ENCODE results near the gene PALLD.

DNA sequence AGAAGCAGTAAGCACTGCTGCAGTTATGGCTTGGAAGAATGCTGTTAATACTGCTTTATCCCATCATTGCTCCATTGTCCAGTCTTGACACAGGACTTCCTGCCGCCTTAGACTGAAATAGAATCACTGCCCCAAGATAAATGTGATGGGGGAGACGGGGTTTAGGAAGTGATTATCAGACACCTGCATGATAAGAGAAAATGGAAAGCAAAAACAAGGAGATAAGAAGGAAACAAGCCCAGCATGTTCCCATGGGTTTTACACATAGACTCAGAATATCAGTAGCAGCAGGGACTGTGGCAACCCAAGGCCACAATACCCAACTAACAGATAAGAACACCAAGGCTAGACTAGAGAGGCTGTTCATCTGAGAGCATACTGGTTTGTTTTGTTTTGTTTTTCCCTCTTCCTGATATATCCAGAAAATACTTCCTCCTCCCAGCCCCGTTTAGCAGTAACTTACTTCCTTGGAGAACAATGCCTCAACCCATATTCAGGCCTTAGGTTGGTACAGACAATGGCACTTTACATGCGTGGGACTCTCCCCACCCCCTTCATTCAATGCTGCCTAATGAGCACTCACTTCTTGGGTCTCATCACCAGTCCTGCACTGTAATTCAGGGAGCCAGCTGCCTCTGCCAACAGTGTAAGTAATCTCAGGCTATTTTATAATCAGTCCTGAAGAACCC is 280.6 kb downstream of the PALLD start:
- TF ChIP-seq MTA3 (CRISPR knock-in tag; IDR thresholded peaks at IDR 0.05) (no peak), SRF (IDR thresholded peaks at IDR 0.05; ENCODE audit: low read depth, low read length) (no peak), ZFP41 (CRISPR knock-in tag; IDR thresholded peaks at IDR 0.05; ENCODE audit: borderline replicate concordance) (no peak), FOXM1 (CRISPR knock-in tag; IDR thresholded peaks at IDR 0.05) (no peak), HOXA9 (CRISPR knock-in tag; IDR thresholded peaks at IDR 0.05; ENCODE audit: borderline replicate concordance) (no peak), SKI (IDR thresholded peaks at IDR 0.05; ENCODE audit: partially characterized antibody) (no peak), ZFP36 (IDR thresholded peaks at IDR 0.05; ENCODE audit: borderline replicate concordance, low read depth, low read length, partially characterized antibody) (no peak), CEBPB (IDR thresholded peaks at IDR 0.05; ENCODE audit: borderline replicate concordance, low read depth, low read length) (no peak), TBL1XR1 (IDR thresholded peaks at IDR 0.05; ENCODE audit: borderline replicate concordance, low read length, partially characterized antibody) (no peak), ZNF619 (CRISPR knock-in tag; IDR thresholded peaks at IDR 0.05) (no peak)
- TF ChIP-seq, protein P1, sequence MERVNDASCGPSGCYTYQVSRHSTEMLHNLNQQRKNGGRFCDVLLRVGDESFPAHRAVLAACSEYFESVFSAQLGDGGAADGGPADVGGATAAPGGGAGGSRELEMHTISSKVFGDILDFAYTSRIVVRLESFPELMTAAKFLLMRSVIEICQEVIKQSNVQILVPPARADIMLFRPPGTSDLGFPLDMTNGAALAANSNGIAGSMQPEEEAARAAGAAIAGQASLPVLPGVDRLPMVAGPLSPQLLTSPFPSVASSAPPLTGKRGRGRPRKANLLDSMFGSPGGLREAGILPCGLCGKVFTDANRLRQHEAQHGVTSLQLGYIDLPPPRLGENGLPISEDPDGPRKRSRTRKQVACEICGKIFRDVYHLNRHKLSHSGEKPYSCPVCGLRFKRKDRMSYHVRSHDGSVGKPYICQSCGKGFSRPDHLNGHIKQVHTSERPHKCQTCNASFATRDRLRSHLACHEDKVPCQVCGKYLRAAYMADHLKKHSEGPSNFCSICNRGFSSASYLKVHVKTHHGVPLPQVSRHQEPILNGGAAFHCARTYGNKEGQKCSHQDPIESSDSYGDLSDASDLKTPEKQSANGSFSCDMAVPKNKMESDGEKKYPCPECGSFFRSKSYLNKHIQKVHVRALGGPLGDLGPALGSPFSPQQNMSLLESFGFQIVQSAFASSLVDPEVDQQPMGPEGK (CRISPR knock-in tag; IDR thresholded peaks at IDR 0.05): no peak
- TF ChIP-seq, protein P2, sequence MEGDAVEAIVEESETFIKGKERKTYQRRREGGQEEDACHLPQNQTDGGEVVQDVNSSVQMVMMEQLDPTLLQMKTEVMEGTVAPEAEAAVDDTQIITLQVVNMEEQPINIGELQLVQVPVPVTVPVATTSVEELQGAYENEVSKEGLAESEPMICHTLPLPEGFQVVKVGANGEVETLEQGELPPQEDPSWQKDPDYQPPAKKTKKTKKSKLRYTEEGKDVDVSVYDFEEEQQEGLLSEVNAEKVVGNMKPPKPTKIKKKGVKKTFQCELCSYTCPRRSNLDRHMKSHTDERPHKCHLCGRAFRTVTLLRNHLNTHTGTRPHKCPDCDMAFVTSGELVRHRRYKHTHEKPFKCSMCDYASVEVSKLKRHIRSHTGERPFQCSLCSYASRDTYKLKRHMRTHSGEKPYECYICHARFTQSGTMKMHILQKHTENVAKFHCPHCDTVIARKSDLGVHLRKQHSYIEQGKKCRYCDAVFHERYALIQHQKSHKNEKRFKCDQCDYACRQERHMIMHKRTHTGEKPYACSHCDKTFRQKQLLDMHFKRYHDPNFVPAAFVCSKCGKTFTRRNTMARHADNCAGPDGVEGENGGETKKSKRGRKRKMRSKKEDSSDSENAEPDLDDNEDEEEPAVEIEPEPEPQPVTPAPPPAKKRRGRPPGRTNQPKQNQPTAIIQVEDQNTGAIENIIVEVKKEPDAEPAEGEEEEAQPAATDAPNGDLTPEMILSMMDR (CRISPR knock-in tag; IDR thresholded peaks at IDR 0.05): no peak
- TF ChIP-seq, protein P3, sequence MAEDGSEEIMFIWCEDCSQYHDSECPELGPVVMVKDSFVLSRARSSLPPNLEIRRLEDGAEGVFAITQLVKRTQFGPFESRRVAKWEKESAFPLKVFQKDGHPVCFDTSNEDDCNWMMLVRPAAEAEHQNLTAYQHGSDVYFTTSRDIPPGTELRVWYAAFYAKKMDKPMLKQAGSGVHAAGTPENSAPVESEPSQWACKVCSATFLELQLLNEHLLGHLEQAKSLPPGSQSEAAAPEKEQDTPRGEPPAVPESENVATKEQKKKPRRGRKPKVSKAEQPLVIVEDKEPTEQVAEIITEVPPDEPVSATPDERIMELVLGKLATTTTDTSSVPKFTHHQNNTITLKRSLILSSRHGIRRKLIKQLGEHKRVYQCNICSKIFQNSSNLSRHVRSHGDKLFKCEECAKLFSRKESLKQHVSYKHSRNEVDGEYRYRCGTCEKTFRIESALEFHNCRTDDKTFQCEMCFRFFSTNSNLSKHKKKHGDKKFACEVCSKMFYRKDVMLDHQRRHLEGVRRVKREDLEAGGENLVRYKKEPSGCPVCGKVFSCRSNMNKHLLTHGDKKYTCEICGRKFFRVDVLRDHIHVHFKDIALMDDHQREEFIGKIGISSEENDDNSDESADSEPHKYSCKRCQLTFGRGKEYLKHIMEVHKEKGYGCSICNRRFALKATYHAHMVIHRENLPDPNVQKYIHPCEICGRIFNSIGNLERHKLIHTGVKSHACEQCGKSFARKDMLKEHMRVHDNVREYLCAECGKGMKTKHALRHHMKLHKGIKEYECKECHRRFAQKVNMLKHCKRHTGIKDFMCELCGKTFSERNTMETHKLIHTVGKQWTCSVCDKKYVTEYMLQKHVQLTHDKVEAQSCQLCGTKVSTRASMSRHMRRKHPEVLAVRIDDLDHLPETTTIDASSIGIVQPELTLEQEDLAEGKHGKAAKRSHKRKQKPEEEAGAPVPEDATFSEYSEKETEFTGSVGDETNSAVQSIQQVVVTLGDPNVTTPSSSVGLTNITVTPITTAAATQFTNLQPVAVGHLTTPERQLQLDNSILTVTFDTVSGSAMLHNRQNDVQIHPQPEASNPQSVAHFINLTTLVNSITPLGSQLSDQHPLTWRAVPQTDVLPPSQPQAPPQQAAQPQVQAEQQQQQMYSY (CRISPR knock-in tag; IDR thresholded peaks at IDR 0.05): no peak
- TF ChIP-seq, protein P4, sequence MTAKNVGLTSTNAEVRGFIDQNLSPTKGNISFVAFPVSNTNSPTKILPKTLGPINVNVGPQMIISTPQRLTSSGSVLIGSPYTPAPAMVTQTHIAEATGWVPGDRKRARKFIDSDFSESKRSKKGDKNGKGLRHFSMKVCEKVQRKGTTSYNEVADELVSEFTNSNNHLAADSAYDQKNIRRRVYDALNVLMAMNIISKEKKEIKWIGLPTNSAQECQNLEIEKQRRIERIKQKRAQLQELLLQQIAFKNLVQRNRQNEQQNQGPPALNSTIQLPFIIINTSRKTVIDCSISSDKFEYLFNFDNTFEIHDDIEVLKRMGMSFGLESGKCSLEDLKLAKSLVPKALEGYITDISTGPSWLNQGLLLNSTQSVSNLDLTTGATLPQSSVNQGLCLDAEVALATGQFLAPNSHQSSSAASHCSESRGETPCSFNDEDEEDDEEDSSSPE (CRISPR knock-in tag; IDR thresholded peaks at IDR 0.05): no peak
